T follicular helper cell (primary cell): Measurements from ENCODE around the gene DEXI.

Experiments used
- DNase-seq: peaks from one replicate; pipeline ENCODE4 v3.0.0-alpha.2; 2020; ENCODE audit warnings: low read depth
- total RNA-seq, 2 experiments: gene quantifications; one replicate each; lab custom pipeline; 2026; lab: John Stamatoyannopoulos, UW

DEXI gene
- total RNA-seq = 29.5 to 46.2 reads per million in 2 experiments

DNA sequence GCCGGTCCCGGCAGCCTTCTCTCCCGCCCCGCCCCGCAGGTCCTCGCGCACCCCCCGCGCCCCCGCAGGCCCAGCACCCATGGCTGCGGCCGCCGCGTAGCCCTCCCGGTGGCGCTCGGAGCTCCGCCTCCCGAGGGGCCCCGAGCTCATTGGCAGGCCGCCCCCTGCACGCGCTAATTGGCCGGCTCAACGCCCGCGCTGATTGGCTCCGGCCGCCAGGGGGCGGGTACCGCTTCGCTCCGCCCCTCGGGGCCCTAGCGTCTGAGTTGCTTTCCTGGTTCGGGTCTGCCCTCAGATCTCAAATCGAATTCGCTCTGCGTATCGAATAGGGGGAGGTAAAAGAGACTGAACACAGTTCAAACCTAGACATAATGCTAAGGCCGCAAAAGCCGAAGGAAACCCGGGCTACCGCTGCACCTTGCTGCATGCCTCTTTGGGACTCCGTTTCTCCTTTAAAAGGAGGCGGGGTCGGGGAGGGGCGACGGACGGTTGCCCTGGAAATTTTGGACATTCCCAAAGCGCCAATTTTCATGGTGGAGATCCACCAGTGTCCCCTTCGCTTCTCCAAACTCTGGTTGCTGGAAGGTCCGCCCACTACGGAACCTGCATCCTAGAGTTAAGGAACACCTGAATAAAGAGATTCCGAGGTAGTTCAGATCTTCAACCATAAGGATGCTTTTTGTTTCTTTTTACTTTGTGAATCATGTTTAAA is at the start of gene DEXI:
DEXI (minus strand) TSS at position 117 of the 712 bp plus-strand sequence. CDS start 463 bp downstream, outside the sequence.
- peak; percentile 91 for DNase-seq

DNA sequence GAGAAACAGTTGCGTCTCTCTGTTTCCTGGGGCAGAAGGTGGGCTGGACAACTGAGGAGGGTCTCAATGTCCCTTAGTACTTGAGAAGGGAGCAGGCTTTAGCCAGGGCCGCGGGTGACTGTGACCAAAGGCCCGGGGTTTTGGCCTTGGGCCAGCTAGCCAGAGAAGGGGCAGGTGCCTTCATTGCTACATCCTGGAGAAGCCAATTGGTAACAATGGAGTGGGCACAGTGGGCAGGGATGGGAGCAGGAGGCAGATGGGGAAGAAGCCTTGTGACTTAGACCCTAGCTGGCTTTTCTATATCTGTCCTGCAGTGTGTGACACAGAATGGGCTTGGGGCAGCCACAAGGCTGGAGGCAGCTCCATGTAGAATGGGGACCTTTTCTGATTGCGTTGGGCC is 48.1 kb upstream of the DEXI start:
- DNase-seq = no peak

DNA sequence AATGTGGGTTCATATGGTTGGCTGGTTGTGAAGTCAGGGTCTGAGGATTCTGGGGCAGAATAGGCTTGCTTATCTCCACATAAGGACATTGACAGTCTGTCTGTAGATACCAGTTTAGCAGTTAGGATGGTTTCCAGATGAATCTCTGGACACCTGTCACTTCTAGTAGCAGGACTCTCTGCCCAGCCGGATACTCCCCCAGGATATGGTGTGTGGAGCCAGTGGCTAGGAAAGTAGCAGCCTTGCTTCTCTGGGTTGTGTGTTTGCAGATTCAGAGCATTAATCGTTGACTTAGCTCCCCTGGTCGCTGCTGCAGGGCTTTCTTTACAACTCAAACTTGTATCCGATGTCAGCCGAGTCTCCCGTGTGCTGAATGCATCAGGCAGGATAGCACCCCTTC is 47.3 kb upstream of the DEXI start:
- no peak for DNase-seq

DNA sequence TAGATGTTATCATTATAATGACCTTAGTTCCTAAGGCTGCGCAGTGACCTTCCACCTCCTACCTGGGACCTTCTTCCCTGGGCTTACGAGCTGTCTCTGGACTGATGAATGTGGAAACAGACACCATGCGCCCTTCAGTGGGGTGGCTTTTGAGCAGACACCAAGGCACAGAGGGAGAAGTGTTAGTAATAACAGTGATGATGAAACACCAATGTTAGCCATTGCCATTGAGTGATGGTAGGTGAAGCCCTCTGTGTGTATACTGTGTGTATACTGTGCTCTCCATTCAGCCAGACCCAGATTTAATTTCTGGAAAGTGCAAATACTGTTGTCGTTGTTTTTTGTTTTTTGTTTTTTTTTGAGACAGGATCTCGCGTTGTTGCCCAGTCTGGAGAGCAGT is 46.6 kb upstream of the DEXI start:
- no peak for DNase-seq

DNA sequence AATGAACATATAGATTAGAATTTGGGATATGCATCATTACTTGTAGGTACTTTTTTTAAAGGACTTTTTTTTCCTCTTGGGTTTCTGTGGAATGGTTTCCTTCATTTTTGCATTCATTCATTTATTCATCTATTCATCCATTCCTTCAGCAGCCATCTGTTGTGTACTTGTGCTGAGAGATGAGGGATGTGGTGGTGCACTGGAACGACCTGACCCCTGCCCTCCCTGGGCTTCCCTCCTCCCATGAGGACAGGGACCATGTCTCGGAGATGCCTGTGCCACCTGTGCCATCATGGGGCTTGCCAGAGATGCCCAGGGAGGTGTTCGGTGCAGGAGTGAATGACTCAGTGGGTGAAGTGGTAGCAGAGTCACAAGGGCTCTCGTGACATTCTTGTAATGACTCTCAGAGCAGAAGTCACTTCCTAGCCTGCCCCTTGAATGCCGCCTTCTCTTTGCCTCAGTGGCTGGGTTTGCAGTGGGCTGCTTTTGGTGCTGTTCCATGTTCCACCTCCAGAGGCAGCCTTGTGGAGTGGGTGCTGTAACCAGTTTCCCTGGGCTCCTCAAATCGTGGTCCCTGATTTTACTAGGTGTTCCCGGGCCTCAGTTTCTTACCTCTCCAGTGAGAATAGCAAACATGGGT is 46.0 kb upstream of the DEXI start:
- DNase-seq = no peak

DNA sequence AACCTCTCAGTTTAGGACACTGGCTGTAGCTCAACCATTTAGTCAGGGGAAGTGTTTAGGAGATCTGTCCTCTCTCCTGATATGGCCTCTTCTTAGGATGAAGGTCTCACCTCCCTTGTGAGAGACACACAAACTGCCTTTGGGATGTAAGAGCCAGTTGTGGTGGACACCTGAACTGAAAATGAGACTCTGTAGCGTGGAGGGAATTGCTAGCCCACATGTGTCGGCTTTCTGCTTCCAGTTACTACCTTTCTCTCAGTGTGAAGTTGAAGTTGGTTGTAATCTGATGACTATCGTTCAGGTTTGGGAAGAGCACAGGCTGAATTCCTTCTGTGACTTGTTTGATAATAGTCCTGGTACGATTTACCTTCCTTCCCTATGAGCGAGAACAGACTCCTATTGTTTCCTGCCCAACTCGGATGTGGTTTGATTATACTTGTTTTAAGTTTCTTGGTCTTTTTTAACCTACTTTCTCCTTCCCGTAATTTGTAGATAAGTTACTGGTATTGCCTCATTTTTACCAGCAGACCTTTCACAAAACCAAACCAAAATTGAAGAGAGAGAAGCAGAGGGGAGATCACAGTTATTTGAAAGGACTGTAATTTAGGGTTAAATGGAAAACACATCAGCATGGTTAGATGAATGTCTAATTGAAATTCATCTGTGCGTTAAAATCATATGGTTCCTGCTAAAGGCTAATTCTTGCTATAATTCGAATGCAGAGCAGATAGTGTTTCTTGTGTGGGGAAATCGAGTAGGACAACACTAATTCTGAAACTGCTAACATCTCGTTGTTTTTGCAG is 45.3 kb upstream of the DEXI start:
- no peak for DNase-seq

DNA sequence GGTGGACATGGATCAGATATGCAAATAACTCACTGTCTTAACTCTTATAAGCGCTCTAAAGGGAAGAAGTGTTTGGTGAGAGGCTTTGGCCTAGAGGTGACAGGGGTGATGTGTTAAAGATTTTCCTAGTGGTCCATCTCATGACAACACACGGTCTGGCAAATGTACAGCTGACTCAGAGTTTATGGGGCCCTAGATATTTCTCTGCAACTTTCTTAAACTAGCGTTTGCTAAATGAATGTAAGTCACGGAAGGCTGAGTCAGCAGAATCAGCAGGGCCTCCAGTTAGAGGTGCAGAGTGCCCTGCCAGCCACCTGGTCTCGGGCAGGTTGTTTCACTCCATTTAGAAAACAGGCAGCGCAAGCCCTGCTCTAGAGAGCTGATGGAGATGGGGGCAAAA is 42.2 kb upstream of the DEXI start:
- no peak for DNase-seq

DNA sequence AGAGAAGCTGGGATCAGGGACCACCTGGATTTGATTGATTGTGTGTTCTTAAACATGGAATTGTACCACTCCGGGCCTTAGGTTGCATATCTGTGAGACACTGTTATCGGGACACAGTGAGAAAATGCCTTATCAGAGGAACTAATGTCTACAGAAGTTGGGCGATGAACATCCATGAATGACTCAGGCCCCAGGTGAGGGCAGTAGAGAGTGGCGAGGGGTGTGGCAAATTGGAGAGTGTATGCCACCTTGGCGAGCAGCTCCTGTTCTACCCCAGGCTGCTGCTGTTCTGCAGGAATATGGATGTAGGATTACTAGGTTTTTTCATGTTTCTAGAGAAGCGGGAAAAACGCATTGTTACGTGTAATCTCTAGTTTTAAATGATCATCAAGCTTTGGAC is 40.9 kb upstream of the DEXI start:
- no peak for DNase-seq

DNA sequence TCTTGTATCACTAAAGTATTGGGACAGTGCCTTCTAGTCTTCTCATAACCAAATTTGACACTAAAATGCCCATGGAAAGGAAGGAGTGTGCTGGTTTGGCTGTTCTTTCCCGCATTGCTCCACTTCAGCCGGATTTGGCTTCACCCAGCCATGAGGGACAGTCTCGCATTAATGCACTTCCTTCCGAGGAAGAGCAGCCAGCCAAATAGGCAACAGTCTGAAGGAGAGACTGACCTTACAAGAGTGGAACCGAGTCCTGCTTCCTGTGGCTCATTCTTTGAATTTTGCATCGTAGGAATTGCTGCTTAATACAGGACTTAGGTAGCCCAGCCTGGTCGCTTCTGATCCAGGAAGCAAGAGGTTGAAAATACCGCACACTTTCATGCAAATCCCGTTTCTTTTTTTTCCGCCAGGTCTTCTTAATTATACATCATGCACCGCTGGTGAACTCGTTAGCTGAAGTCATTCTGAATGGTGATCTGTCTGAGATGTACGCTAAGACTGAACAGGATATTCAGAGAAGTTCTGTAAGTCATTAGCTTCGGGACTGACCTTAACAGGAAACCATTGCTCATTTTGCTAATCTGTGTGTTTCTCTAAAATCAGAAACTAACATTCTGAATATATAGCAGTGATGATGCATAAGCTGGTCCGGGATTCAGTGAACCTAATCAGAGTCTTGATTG is 40.3 kb upstream of the DEXI start:
- no peak for DNase-seq

DNA sequence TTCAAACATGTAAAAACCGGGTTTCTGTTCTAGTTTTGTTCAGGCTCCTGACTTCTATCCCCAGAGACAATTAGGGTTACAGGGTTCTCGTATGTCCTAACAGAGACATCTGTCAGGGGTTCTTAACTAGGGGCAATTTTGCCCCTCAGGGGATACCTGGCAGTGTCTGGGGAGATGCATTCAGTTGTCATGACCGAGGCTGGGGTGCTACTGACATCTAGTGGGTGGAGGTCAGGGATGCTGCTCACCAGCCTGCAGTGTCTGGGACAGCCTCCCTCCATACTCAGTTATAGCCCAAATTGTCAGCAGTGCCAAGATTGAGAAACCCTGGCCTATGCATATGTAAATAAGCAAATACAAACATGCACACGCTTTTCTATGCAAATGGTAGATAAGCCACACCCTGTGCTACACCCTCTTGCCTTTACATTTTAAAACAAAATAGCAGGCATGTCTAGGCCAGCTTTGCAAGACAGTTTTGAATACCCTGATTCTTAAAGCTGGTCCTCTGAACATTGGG is 39.5 kb upstream of the DEXI start:
- DNase-seq = no peak

DNA sequence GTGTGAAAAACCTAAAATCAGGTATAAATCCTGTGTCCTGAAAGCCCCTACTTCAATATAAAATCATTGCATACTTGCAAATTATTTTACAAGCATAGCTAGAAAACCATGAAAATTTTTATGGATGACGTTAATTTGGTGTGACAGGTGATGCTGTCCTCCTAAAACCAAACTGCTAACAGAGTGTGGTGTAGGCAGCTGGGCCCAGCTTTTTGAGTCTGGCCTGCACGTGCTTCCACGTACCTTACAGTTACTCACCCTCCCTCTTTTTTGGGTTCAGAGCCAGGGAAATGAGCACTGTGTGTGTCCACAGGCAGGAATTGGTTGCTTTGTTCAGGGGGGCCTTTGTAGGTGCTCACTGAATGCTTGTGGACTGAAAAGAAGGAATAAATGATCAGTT is 38.5 kb upstream of the DEXI start:
- no peak for DNase-seq

DNA sequence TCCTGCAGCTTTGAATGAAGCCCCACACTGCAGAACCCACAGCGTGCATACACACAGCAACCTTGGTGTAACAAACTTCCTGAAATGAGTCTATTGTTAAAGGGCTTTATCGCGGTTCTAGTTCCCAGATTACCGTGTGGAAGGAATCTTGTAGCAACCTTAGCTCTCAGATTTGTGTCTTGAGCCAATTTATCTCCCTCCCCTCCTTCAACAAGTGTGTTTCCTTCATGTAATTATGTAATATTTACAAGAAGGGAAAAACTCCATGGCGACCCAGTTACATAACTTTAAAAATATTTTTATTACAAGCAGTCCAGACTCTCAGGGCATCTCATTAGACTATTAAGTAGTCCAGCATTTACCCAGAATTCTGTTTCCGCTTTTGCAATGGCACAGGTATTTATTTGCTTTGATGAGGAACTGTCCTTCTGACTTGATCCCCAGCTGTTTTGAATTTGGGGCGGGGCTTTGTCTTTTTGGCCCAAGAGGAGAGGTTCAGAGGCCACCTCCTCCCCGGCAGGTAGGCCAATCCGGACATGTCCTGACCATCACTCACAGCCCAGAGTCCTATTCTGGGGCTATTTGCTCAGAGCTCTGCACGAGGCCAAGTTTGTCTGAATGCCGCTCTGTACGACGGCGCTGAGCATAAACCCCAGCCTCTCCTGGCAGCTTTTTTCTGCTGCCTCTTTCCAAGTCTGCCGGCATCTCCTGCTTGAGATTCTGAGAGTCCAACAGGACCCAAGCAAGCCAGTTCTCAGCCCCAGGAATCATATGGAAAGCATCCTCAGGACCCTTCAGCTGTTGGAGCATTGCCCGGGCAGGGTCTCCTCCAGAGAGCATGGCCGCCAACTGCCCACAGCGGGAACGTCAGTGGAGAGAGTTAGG is 37.7 kb upstream of the DEXI start:
- DNase-seq = no peak

DNA sequence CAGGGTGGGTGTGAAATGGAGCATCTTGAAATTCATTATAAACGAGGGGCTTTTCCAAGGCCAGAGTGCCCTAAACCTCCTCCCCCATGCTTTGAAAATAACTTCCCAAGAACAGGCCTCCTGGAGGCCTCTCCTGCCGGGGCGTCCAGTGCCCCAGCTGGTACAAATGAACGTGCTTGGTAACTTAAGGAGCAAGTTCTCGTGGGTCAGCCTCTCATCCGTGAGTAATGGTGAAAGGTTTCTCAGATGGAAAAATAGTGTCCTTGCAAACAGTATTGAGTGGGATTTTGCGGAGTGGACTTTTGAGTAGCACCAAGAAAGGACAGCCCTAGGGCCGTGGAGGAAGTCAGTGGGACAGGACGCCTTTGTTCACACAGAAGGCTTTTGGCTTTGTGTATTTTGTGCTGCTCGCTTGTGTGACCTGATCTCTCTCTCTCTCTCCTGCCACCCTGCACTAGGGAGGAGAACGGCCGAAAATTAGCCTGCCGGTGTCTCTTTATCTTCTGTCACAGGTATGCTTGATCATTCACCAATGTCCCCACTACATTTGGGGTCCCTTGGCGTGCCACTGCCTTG is 36.7 kb upstream of the DEXI start:
- DNase-seq = no peak

DNA sequence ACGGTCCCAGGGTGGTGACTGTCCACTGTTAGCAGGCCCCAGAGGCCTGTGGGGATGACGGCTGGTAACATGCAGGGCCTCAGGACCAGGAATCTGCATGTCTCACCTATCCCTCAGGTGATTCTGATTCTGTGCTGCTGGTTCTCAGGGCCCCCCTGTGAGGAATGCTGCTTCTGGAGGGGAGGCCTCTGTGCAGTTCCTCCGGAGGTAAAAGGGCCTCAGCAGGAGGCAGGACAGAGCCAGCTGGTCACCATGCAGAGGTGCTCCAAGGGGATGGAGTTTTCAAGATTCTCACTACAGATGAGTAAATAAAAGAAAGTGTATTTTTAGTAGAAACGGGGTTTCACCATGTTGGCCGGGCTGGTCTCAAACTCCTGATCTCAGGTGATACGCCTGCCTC is 35.9 kb upstream of the DEXI start:
- DNase-seq = no peak

DNA sequence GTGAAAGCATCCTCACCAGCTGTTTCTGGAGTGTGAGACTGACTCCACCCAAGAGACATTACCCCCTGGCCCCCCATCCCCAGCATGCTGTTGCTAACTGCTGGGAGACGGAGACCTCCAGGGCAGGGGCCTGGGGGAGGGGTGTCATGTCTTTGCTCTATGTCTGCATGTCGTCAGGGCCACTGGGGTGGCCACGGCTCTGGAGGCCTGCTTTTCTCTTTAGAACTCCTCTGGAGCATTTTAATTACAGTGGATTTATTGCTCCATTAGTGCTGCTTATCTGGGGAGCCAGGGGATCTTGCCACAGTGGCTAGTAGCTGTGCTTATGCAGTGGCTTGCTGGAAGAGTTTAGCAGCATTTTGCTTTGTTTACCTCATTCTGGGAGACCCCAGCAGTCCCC is 34.4 kb upstream of the DEXI start:
- DNase-seq = no peak

DNA sequence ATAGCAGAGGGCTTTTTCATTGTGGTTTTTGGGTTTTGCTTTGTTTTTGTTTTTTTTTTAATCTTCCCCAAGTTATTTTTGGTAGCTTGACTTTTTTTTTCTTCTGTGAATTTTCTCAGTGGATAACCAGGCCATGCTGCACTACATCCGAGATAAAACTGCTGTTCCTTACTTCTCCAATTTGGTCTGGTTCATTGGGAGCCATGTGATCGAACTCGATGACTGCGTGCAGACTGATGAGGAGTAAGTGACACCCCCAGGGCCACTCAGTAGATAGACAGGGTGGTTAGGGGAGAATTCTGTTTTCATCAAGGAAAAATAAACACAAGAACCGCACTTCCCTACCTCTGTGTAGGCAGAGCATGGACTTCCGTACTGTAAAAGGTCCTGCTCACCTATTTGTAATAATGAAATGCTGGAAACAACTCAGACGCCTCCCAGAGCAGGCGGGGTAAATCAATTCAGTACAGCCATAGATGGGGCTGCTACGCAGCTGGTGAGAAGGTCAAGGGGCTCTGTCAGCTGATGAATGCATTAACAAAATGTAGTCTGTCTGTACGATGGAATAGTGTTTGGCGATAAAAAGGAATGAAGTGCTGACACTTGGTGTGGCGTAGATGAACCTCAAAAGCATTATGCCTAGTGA is 30.7 kb upstream of the DEXI start:
- DNase-seq = no peak

DNA sequence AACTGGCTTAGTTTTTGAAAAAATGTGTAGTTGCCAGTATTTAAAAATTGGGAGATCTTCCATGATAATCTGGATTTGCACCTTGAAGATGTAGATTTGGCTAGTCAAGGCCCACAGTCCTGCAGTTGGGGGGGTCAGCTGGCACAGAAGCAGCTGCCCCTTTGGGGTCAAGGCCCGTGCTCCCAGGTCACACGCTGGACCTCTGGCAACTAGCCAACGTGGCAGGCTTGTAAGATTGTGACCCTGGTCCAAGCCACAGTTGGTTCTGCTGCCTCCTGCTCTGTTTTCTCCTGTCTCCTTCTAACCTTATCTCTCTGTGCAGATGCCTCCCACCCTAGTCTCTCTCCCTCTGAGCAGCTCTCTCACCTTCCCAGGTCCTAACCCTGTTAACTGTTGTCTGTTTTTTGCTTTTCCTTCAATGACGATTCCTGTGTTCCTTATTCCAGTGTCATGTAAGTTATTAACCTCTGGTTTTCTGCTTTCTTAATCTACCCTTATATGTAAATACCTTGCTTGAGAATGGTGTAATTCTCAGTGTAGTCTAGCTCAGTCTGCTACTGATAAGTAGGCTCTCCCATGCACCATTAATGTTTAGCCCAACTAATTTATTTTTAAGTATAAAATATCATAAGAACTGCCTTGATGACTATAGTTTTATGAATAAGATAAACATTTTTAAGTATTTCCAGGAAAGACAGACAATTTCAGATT is 30.0 kb upstream of the DEXI start:
- no peak for DNase-seq

DNA sequence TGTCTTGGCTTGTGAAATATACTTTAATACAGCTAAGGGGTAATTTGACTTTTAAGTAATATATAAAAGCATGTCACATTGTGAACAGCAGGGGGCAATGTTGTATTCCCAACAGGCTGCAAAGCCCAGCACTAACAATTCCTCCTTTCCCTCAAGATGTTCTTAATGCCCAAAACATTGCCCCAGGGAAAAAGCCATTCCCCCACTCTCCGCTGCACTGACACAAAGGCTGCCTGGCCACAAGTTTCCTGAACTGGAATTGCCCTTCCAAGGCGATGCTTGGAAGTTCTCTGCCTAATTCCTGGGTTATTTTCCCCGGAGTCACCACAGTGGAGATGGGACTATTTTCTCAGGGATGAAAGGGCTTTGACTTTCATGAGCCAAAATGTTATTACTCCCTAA is 29.3 kb upstream of the DEXI start:
- no peak for DNase-seq

DNA sequence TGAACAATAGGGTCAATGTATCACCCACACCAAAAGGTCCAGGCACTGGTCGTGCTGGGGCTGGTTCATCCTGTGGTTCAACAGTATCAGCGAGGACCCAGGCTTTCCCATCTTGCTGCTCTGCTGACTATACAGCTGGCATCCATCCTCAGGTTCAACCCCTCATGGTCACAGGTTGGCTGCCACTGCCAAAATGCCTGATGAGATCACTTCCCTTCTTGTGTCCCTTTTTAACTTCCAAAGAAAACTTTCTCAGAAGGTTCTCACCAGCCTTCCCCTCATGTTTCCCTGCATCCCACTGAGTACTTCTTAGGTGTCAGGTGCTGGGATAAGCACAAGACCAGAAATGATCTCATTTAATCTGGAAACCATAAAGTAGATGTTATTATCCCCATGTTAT is 27.8 kb upstream of the DEXI start:
- no peak for DNase-seq

DNA sequence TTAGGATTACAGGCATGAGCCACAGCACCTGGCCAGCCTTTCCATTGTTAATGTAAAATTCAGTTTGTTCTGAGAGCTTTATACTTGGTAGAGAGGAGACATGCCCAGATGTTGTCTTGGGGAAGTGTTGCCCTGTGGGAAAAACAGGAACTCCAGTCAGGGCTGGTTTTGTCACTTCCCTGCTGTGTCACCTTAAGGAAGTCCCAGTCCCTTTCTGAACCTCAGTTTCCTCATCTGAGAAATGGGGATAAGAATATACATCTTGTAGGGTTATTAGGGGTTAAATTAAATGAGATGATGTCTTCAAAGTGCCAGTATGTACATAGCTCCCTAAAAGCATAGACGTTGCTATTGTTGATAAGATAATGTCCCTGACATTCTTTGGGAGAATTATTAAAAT is 27.3 kb upstream of the DEXI start:
- DNase-seq = no peak
